GM18526 (cell line): ENCODE measurements around the gene MYLK.

ENCODE experiments used
- POLR2A ChIP-seq: IDR thresholded peaks from 3 replicates; pipeline ENCODE4 v1.6.1; 2011; ENCODE audit not compliant: insufficient read length; ENCODE audit errors: extremely low read depth

Gene MYLK

GRCh38 chr3:123743121-123743520 is 141.0 kb downstream of the MYLK start:
- no peak for TF ChIP-seq POLR2A

GRCh38 chr3:123741041-123741511 is 143.1 kb downstream of the MYLK start:
- TF ChIP-seq POLR2A: no peak

GRCh38 chr3:123740391-123740822 is 143.7 kb downstream of the MYLK start:
- TF ChIP-seq POLR2A: no peak

GRCh38 chr3:123739754-123740153 is 144.4 kb downstream of the MYLK start:
- no peak for TF ChIP-seq POLR2A

- no peak for TF ChIP-seq POLR2A
Observed at GRCh38 chr3:123739106-123739505, 145.0 kb downstream of the MYLK start.

GRCh38 chr3:123737168-123737567 is 147.0 kb downstream of the MYLK start:
- TF ChIP-seq POLR2A: no peak

- TF ChIP-seq POLR2A: no peak
Observed at GRCh38 chr3:123735456-123735855, 148.7 kb downstream of the MYLK start.

GRCh38 chr3:123734527-123734902 is 149.6 kb downstream of the MYLK start:
- no peak for TF ChIP-seq POLR2A

GRCh38 chr3:123733805-123734526 is 150.2 kb downstream of the MYLK start:
- TF ChIP-seq POLR2A: no peak

GRCh38 chr3:123733341-123733740 is 150.8 kb downstream of the MYLK start:
- TF ChIP-seq POLR2A: no peak

- TF ChIP-seq POLR2A: no peak
Observed at GRCh38 chr3:123732447-123732846, 151.7 kb downstream of the MYLK start.

- TF ChIP-seq POLR2A: no peak
Observed at GRCh38 chr3:123730829-123731228, 153.3 kb downstream of the MYLK start.

- no peak for TF ChIP-seq POLR2A
Observed at GRCh38 chr3:123728991-123729390, 155.1 kb downstream of the MYLK start.

GRCh38 chr3:123728014-123728413 is 156.1 kb downstream of the MYLK start:
- no peak for TF ChIP-seq POLR2A

- TF ChIP-seq POLR2A: no peak
Observed at GRCh38 chr3:123725652-123726400, 158.3 kb downstream of the MYLK start.

GRCh38 chr3:123724306-123724705 is 159.8 kb downstream of the MYLK start:
- TF ChIP-seq POLR2A: no peak
